Endothelial cell of umbilical vein (primary cell): ENCODE measurements around the gene CCN6.

Experiments
- EZH2 ChIP-seq: IDR thresholded peaks from 2 replicates; pipeline ENCODE4 v1.6.1; 2012; ENCODE audit warnings: borderline replicate concordance, low read depth, mild to moderate bottlenecking, moderate library complexity, low read length, inconsistent platforms; ENCODE audit not compliant: severe bottlenecking
- POLR2A ChIP-seq: IDR thresholded peaks from 2 replicates; pipeline ENCODE4 v1.6.1; 2012; ENCODE audit warnings: low read depth, mild to moderate bottlenecking, control low read depth, low read length
- POLR2AphosphoS5 ChIP-seq: IDR thresholded peaks from 2 replicates; pipeline ENCODE4 v1.6.1; 2012; ENCODE audit warnings: low read depth, mild to moderate bottlenecking, control low read depth, low read length, moderate library complexity; ENCODE audit not compliant: insufficient read depth
- TF ChIP-seq, protein P1 (sequence below), 2 donors: IDR thresholded peaks; 1 replicate in 1 of 2; 2 replicates in 1 of 2; pipeline ENCODE4 v1.5.1; 2011; ENCODE audit warnings: low read length in 2 of 2, mild to moderate bottlenecking in 2 of 2, moderate library complexity in 2 of 2, control low read depth in 1 of 2, inconsistent platforms in 1 of 2, low read depth in 1 of 2; ENCODE audit not compliant: insufficient read depth in 1 of 2; ENCODE audit errors: extremely low read depth in 1 of 2
- TF ChIP-seq, protein P2 (sequence below): IDR thresholded peaks from 2 replicates; pipeline ENCODE4 v1.6.1; 2011; ENCODE audit not compliant: insufficient read depth, insufficient read length

DNA sequence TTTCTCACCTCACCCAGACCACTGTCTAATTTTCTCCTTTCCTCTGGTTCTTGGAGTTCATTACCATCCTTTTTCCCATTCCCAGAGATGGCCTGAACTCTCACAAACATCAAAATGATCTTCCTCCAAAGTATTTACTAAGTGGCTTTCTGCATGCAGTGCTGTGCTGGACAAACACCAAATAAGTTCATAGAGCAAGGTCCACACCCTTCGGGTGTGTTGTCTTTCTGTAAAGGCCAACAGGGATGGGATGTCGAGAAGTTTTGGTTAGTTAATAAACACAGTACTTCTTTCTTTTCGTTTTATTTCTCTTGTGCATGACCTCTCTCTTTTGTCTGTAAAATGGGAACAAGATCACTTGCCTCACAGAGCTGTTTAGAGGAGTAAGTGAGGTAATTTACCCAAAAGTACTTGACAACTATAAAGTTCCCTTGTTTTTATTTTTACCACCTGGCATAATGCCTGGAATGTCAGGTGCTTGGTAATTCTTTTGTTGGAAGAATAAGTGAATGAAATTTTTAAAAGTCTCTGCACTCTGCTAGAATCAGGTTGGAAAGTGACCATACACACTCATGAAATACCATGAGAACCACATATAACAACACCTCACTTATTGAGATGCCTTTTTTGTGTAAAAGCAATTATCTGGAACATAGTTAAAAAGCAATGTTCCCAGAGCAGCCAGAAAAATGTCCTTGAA lies 22.8 kb upstream of the CCN6 start:
- TF ChIP-seq, protein P1, sequence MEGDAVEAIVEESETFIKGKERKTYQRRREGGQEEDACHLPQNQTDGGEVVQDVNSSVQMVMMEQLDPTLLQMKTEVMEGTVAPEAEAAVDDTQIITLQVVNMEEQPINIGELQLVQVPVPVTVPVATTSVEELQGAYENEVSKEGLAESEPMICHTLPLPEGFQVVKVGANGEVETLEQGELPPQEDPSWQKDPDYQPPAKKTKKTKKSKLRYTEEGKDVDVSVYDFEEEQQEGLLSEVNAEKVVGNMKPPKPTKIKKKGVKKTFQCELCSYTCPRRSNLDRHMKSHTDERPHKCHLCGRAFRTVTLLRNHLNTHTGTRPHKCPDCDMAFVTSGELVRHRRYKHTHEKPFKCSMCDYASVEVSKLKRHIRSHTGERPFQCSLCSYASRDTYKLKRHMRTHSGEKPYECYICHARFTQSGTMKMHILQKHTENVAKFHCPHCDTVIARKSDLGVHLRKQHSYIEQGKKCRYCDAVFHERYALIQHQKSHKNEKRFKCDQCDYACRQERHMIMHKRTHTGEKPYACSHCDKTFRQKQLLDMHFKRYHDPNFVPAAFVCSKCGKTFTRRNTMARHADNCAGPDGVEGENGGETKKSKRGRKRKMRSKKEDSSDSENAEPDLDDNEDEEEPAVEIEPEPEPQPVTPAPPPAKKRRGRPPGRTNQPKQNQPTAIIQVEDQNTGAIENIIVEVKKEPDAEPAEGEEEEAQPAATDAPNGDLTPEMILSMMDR (IDR thresholded peaks at IDR 0.05; ENCODE audit: extremely low read depth in 1 of 2, insufficient read depth in 1 of 2, low read depth in 1 of 2, low read length in 2 of 2): no peak
- TF ChIP-seq POLR2AphosphoS5 (no peak), POLR2A (no peak), EZH2 (no peak)
- TF ChIP-seq, protein P2, sequence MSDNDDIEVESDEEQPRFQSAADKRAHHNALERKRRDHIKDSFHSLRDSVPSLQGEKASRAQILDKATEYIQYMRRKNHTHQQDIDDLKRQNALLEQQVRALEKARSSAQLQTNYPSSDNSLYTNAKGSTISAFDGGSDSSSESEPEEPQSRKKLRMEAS: no peak
